Fibroblast of the aortic adventitia (primary cell): ENCODE data around the gene GATAD2B. TPM values are rescaled to one million over a fixed set of nuclear protein-coding genes. Genes with fewer than 3 reads are reported as not detected.

Experiments
- DNase-seq: peaks from one replicate; pipeline ENCODE4 v3.0.0-alpha.2; 2010; ENCODE audit warnings: low read depth
- H3K4me3 ChIP-seq: 2 replicates; pipeline ENCODE4 v1.5.1; 2011; ENCODE audit warnings: low read depth, mild to moderate bottlenecking, control low read depth, low read length, moderate library complexity
- CTCF ChIP-seq: IDR thresholded peaks from 2 replicates; pipeline ENCODE4 v1.5.1; 2011; ENCODE audit warnings: mild to moderate bottlenecking, low read length, control low read depth, inconsistent platforms; ENCODE audit not compliant: insufficient read depth
- total RNA-seq: library from RNA; depleted of rRNA; stranded (reverse); fragments of >200 nt; gene quantifications from 2 replicates; pipeline ENCODE4 v1.2.3, GENCODE V29; 2012; ENCODE audit warnings: low replicate concordance

GATAD2B gene
- total RNA-seq, 1 donor: 11.3 TPM

- TF ChIP-seq CTCF: no peak
- H3K4me3 ChIP-seq: no peak overlapping the region
- no peak for DNase-seq
Observed at GRCh38 chr1:153805886-153806719, 116.7 kb downstream of the GATAD2B start.

GRCh38 chr1:153805042-153805745 is 117.6 kb downstream of the GATAD2B start:
- peak; percentile 80 for DNase-seq

GRCh38 chr1:153804112-153804511 is 118.7 kb downstream of the GATAD2B start:
- H3K4me3 ChIP-seq: no peak overlapping the region
- DNase-seq: no peak
- no peak for TF ChIP-seq CTCF

More at GRCh38 chr1:153805042-153805745, 117.6 kb downstream of the GATAD2B start:
- no peak for TF ChIP-seq CTCF
- H3K4me3 ChIP-seq: no peak overlapping the region

GRCh38 chr1:153803470-153804056 is 119.2 kb downstream of the GATAD2B start:
- TF ChIP-seq CTCF: no peak
- DNase-seq: no peak
- no peak overlapping the region for H3K4me3 ChIP-seq

GRCh38 chr1:153801786-153802697 is 120.7 kb downstream of the GATAD2B start:
- no peak for DNase-seq
- H3K4me3 ChIP-seq: no peak overlapping the region
- TF ChIP-seq CTCF: no peak

- H3K4me3 ChIP-seq: no peak overlapping the region
- TF ChIP-seq CTCF: no peak
- DNase-seq: no peak
Observed at GRCh38 chr1:153801028-153801625, 121.6 kb downstream of the GATAD2B start.
